NCI-H82 treated with DMSO at 0.1 percent for 48 hours (cell line): ENCODE measurements around the gene MYO16.
A peak's percentile ranks its signal among the peaks of the same experiment; 100 is the strongest.

Experiments
- DNase-seq: peaks from one replicate; lab custom pipeline; 2025; ENCODE audit not compliant: unreplicated experiment; lab: John Stamatoyannopoulos, UW

MYO16 gene

GRCh38 chr13:109111141-109111540, 481.7 kb downstream of the MYO16 start:
- DNase-seq, result no peak

- no peak for DNase-seq
Observed at GRCh38 chr13:109113427-109113826, 484.0 kb downstream of the MYO16 start.

GRCh38 chr13:109114162-109114561, 484.8 kb downstream of the MYO16 start:
- DNase-seq, result no peak

- DNase-seq, result no peak
Observed at GRCh38 chr13:109114991-109115390, 485.6 kb downstream of the MYO16 start.

- DNase-seq, result no peak
Observed at GRCh38 chr13:109118521-109118920, 489.1 kb downstream of the MYO16 start.

GRCh38 chr13:109119896-109120295, 490.5 kb downstream of the MYO16 start:
- no peak for DNase-seq

- DNase-seq, result no peak
Observed at GRCh38 chr13:109121826-109122225, 492.4 kb downstream of the MYO16 start.

- no peak for DNase-seq
Observed at GRCh38 chr13:109123971-109124370, 494.6 kb downstream of the MYO16 start.

- no peak for DNase-seq
Observed at GRCh38 chr13:109126178-109126577, 496.8 kb downstream of the MYO16 start.

- no peak for DNase-seq
Observed at GRCh38 chr13:109126891-109127641, 497.7 kb downstream of the MYO16 start.

GRCh38 chr13:109128121-109128520, 498.7 kb downstream of the MYO16 start:
- DNase-seq, result no peak

- peak; percentile 97 for DNase-seq
Observed at GRCh38 chr13:109130093-109130835, 500.9 kb downstream of the MYO16 start.

GRCh38 chr13:109131698-109132257, 502.4 kb downstream of the MYO16 start:
- DNase-seq, result no peak

- DNase-seq, result no peak
Observed at GRCh38 chr13:109135018-109135417, 505.6 kb downstream of the MYO16 start.

GRCh38 chr13:109136873-109137272, 507.5 kb downstream of the MYO16 start:
- DNase-seq, result no peak

GRCh38 chr13:109139346-109139745, 509.9 kb downstream of the MYO16 start:
- no peak for DNase-seq

- no peak for DNase-seq
Observed at GRCh38 chr13:109140054-109140453, 510.6 kb downstream of the MYO16 start.

- no peak for DNase-seq
Observed at GRCh38 chr13:109140479-109141349, 511.3 kb downstream of the MYO16 start.

- no peak for DNase-seq
Observed at GRCh38 chr13:109141706-109142105, 512.3 kb downstream of the MYO16 start.

- no peak for DNase-seq
Observed at GRCh38 chr13:109144693-109145437, 515.5 kb downstream of the MYO16 start.
